DOHH2 (cell line): ENCODE measurements around the gene TMEM132D.

Source experiments
- H3F3A ChIP-seq: fragments of 200-600 bp; sonication (generic), shearing (Covaris generic); 2 replicates; pipeline ENCODE4 v1.6.0; 2016; ENCODE audit warnings: antibody characterized with exemption, mild to moderate bottlenecking; ENCODE audit not compliant: control insufficient read depth, insufficient read depth
- H3K27ac ChIP-seq: fragments of 200-600 bp; sonication (generic); 2 replicates; pipeline ENCODE4 v1.5.1; 2014; ENCODE audit warnings: low read depth, mild to moderate bottlenecking, low read length, moderate library complexity
- H3K27me3 ChIP-seq: fragments of 200-600 bp; sonication (generic); 2 replicates; pipeline ENCODE4 v1.6.1; 2014; ENCODE audit warnings: mild to moderate bottlenecking, low read length, mixed read lengths; ENCODE audit not compliant: control insufficient read depth
- H3K36me3 ChIP-seq: fragments of 200-600 bp; sonication (generic); 2 replicates; pipeline ENCODE4 v1.6.1; 2014; ENCODE audit warnings: mild to moderate bottlenecking, low read length, moderate library complexity, mixed read lengths; ENCODE audit not compliant: control insufficient read depth
- H3K4me1 ChIP-seq: fragments of 200-600 bp; sonication (generic); 2 replicates; pipeline ENCODE4 v1.6.1; 2014; ENCODE audit warnings: mild to moderate bottlenecking, low read length, mixed read lengths; ENCODE audit not compliant: control insufficient read depth
- H3K4me2 ChIP-seq: fragments of 200-600 bp; sonication (generic); 2 replicates; pipeline ENCODE4 v1.6.0; 2014; ENCODE audit warnings: mild to moderate bottlenecking, low read length, moderate library complexity
- H3K4me3 ChIP-seq: fragments of 200-600 bp; sonication (generic); 2 replicates; pipeline ENCODE4 v1.5.1; 2014; ENCODE audit warnings: mild to moderate bottlenecking, low read length, mixed read lengths
- H3K79me2 ChIP-seq: fragments of 200-600 bp; sonication (generic); 2 replicates; pipeline ENCODE4 v1.6.1; 2014; ENCODE audit warnings: mild to moderate bottlenecking, low read length, mixed read lengths; ENCODE audit not compliant: control insufficient read depth
- H3K9me2 ChIP-seq: fragments of 200-600 bp; sonication (generic); replicated peaks from 2 replicates; pipeline ENCODE4 v1.6.1; 2014; ENCODE audit warnings: mild to moderate bottlenecking, low read length, mixed read lengths; ENCODE audit not compliant: control insufficient read depth
- H3K9me3 ChIP-seq: fragments of 200-600 bp; sonication (generic); 2 replicates; pipeline ENCODE4 v1.6.1; 2014; ENCODE audit warnings: antibody characterized with exemption, low read length, mixed read lengths; ENCODE audit not compliant: control insufficient read depth, insufficient read depth
- H4K20me1 ChIP-seq: fragments of 200-600 bp; sonication (generic); 2 replicates; pipeline ENCODE4 v1.6.0; 2014; ENCODE audit warnings: low read depth, mild to moderate bottlenecking, antibody characterized with exemption, low read length, moderate library complexity; ENCODE audit not compliant: control insufficient read depth, insufficient read depth
- EZH2phosphoT487 ChIP-seq: fragments of 200-600 bp; sonication (generic); IDR thresholded peaks from 2 replicates; pipeline ENCODE4 v1.6.1; 2017; ENCODE audit warnings: borderline replicate concordance, mild to moderate bottlenecking, antibody characterized with exemption, low read length, moderate library complexity, mixed read lengths
- TF ChIP-seq, protein P1 (sequence below): fragments of 200-600 bp; sonication (generic); IDR thresholded peaks from one replicate; pipeline ENCODE4 v1.5.1; 2014; ENCODE audit warnings: antibody characterized with exemption, mild to moderate bottlenecking, low read depth, low read length; ENCODE audit not compliant: poor library complexity, severe bottlenecking

Gene TMEM132D

DNA sequence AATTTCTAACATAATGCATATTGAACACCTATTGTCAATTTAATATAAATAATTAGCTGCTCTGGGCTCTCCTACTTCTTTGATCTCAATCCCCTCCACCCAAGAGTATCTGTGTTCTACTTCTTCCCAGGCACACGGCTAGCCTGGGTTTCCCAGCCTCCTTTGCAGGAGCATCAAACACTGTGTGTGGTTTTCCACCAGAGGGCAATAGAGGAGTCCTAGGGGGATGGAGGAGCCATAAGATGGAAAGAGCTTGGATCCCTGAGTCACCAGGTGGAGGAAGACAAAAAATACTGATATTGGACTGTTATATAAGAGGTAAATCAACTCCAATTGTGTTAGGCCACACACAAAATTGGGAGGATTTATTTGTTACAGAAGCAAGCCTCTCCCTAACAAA is 716.9 kb downstream of the TMEM132D start:
- Histone ChIP-seq H3K4me1 (no peaks in the 10 kb centered on the region), H3K27me3 (no peaks in the 10 kb centered on the region), H3F3A (no peaks in the 10 kb centered on the region), H3K4me3 (no peak overlapping the region), H3K27ac (no peak overlapping the region), H3K9me2 (no peaks in the 10 kb centered on the region), H3K4me2 (no peak overlapping the region), H4K20me1 (no peaks in the 10 kb centered on the region), H3K9me3 (no peaks in the 10 kb centered on the region), H3K36me3 (no peaks in the 10 kb centered on the region), H3K79me2 (no peaks in the 10 kb centered on the region)
- TF ChIP-seq EZH2phosphoT487 = no peak
- TF ChIP-seq, protein P1, sequence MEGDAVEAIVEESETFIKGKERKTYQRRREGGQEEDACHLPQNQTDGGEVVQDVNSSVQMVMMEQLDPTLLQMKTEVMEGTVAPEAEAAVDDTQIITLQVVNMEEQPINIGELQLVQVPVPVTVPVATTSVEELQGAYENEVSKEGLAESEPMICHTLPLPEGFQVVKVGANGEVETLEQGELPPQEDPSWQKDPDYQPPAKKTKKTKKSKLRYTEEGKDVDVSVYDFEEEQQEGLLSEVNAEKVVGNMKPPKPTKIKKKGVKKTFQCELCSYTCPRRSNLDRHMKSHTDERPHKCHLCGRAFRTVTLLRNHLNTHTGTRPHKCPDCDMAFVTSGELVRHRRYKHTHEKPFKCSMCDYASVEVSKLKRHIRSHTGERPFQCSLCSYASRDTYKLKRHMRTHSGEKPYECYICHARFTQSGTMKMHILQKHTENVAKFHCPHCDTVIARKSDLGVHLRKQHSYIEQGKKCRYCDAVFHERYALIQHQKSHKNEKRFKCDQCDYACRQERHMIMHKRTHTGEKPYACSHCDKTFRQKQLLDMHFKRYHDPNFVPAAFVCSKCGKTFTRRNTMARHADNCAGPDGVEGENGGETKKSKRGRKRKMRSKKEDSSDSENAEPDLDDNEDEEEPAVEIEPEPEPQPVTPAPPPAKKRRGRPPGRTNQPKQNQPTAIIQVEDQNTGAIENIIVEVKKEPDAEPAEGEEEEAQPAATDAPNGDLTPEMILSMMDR = peak; percentile 38

DNA sequence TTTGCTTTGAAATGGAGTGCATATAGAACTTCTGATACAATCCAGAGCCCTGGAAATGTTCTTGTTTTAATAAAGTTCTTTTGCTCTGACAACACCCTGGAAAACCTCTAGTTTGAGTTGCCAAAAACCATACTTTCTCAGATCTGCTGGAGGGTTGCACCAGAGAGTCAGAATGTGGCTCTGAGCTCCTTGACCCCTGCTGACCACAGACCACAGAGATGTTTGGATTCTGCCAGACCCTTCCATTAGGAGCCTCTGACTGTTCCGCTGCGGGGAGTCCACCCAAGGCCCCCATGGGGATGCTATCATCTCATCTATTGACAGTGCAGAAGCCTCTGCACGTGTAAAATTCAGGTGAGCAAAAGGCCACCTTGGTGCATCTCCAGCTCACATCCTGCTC is 718.0 kb downstream of the TMEM132D start:
- H3K9me3 ChIP-seq = no peaks in the 10 kb centered on the region
- no peak overlapping the region for H3K4me3 ChIP-seq
- H3K27ac ChIP-seq = no peak overlapping the region
- H3K4me1 ChIP-seq = no peaks in the 10 kb centered on the region
- no peaks in the 10 kb centered on the region for H3K79me2 ChIP-seq
- no peaks in the 10 kb centered on the region for H3F3A ChIP-seq
- H4K20me1 ChIP-seq = no peaks in the 10 kb centered on the region
- H3K4me2 ChIP-seq = no peak overlapping the region
- TF ChIP-seq, protein P1 = no peak
- no peak for TF ChIP-seq EZH2phosphoT487
- no peaks in the 10 kb centered on the region for H3K9me2 ChIP-seq
- H3K27me3 ChIP-seq = no peaks in the 10 kb centered on the region
- H3K36me3 ChIP-seq = no peaks in the 10 kb centered on the region

DNA sequence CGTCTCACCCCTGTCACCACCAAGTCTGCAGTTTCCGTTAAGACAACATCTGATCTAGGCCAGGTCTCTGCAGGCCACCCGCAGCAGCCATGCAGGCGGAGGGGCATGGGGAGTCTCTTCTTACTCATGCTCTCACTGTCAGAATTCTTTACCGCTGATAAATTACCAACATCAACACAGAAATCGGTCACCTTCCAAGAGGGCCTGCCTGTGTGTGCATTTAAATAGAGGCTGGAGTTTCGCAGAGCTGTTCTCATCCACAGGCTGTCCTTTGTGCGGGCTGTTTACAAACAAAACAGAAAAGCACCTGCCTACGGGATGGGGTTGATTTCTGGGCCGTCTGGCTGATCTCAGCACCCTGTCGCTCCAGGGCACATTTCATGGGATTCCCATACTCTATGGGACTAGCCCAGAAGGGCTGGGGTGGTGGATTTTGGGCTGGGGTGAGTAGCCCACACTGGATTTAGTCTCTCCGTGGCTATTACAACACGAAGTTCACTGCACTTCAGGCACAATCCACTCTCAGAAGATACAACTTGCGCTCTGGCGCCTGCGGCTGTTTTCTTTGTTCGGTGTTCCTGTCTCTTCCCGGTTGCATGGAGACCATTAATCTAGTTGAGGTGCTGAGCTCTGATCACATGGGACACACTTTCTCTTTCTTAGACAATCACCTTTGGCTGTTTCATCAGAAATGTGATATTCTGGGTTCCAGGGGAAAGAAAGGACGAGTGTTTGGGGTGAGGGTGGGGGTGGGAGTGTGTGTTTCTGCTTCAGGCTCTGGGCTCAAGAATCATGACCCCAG is 719.5 kb downstream of the TMEM132D start:
- Histone ChIP-seq H3K4me2 (no peak overlapping the region), H3K4me1 (no peaks in the 10 kb centered on the region), H3K27ac (no peak overlapping the region), H3K9me3 (no peaks in the 10 kb centered on the region), H3K9me2 (no peaks in the 10 kb centered on the region), H3K27me3 (no peaks in the 10 kb centered on the region), H3K36me3 (no peaks in the 10 kb centered on the region), H3F3A (no peaks in the 10 kb centered on the region), H4K20me1 (no peaks in the 10 kb centered on the region), H3K79me2 (no peaks in the 10 kb centered on the region), H3K4me3 (no peak overlapping the region)
- TF ChIP-seq, protein P1 = no peak
- no peak for TF ChIP-seq EZH2phosphoT487
